Measurements from ENCODE around the gene AGBL4.

The AGBL4 gene

DNA sequence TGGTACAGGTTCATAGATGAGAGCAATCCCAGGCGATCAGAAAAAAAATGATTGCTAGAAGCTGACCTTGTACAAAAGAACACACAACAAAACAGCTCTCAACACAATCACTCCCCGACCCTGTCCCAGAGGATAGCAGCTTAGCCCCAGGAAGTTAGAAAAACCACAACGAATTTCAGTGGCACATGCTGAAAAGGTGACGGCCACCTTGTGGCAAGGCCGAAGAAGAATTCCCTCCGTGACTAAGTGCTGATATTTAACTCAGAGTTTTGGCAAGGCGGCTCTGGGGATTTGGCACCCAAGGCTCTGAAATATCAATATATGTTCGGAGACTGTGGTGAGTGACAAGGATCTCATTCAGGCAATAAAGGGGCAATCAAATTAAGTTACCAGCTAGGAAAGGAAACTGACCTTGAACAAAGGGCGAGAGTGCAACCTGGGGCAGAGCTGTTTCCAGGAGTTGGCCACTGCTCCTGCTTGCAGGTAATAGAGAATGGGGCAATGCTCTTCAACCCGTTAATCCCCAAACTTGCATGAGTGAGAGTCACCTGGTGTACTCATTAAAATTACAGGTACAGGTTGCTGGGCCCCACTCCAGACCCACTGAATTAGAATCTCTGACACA, 1343.2 kb downstream of the AGBL4 start:
- H3K27ac ChIP-seq: no peak overlapping the region
- no peaks in the 10 kb centered on the region for H3K9me3 ChIP-seq (ENCODE audit: low read depth, low read length)
- H3K36me3 ChIP-seq (ENCODE audit: insufficient read depth, low read length): no peaks in the 10 kb centered on the region
- no peak overlapping the region for H3K9ac ChIP-seq (ENCODE audit: insufficient read length)
- TF ChIP-seq EZH2 (IDR thresholded peaks at IDR 0.05) (no peak), POLR2AphosphoS5 (IDR thresholded peaks at IDR 0.05; ENCODE audit: borderline replicate concordance, low read depth, low read length) (no peak), FOXP2 (optimal IDR thresholded peaks at IDR 0.05; ENCODE audit: control extremely low read depth, extremely low read length, insufficient read depth) (no peak)
- no peak for DNase-seq (ENCODE audit: low read depth, low spot score)
- H3K4me3 ChIP-seq: no peak overlapping the region

- H3K9ac ChIP-seq (ENCODE audit: insufficient read length): no peak overlapping the region
- TF ChIP-seq EZH2 (IDR thresholded peaks at IDR 0.05) (no peak), POLR2AphosphoS5 (IDR thresholded peaks at IDR 0.05; ENCODE audit: borderline replicate concordance, low read depth, low read length) (no peak), FOXP2 (optimal IDR thresholded peaks at IDR 0.05; ENCODE audit: control extremely low read depth, extremely low read length, insufficient read depth) (no peak)
- DNase-seq (ENCODE audit: low read depth, low spot score): no peak
- H3K27ac ChIP-seq: no peak overlapping the region
- no peaks in the 10 kb centered on the region for H3K36me3 ChIP-seq (ENCODE audit: insufficient read depth, low read length)
- no peak overlapping the region for H3K4me3 ChIP-seq
- H3K9me3 ChIP-seq (ENCODE audit: low read depth, low read length): no peaks in the 10 kb centered on the region
These were observed 1343.9 kb downstream of the AGBL4 start for GRCh38 chr1:48679859-48680258.

DNA sequence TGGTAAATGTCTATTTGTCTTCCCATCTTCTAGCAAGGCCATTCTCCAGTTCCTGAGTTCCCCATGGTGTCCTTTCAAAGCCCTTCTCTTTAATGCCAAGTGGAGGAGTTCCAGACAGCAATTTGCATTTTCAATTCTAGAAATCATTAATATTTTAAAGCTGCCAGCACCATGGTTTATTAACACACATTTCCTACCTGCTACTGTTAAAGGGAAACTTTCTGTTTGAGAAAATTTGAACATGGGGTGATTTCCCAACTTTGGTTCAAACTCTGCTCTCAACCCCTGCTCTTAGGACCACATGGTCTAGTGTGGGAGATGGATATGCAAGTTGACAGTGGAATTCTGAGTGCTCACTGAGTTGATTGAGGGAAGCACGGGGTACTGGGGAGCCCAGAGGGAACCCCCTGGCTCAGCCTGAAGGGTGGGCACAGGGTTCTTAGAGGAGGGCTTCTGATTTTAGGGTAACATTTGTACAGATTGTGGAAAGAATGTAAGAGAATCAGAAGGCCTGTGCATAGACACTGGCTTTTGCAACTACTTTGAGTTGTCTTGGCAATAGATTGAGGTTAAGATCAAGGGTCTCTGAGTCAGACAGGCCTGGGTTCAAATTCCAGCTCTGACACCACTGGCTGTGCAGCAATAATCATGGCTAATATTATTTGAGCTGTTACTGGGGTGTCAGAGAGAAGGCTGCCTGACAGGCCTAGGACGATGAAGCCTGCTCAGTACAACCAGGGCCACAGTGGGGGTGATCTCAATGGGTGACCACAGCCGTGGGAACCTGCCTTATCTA, 1344.8 kb downstream of the AGBL4 start:
- H3K4me3 ChIP-seq: no peak overlapping the region
- H3K27ac ChIP-seq: no peak overlapping the region
- H3K9me3 ChIP-seq (ENCODE audit: low read depth, low read length): no peaks in the 10 kb centered on the region
- TF ChIP-seq FOXP2 (optimal IDR thresholded peaks at IDR 0.05; ENCODE audit: control extremely low read depth, extremely low read length, insufficient read depth): no peak
- no peak for TF ChIP-seq POLR2AphosphoS5 (IDR thresholded peaks at IDR 0.05; ENCODE audit: borderline replicate concordance, low read depth, low read length)
- no peak for TF ChIP-seq EZH2 (IDR thresholded peaks at IDR 0.05)
- no peaks in the 10 kb centered on the region for H3K36me3 ChIP-seq (ENCODE audit: insufficient read depth, low read length)
- H3K9ac ChIP-seq (ENCODE audit: insufficient read length): no peak overlapping the region
- DNase-seq (ENCODE audit: low read depth, low spot score): no peak

- no peak for DNase-seq (ENCODE audit: low read depth, low spot score)
- TF ChIP-seq POLR2AphosphoS5 (IDR thresholded peaks at IDR 0.05; ENCODE audit: borderline replicate concordance, low read depth, low read length): no peak
- no peak for TF ChIP-seq EZH2 (IDR thresholded peaks at IDR 0.05)
- no peak for TF ChIP-seq FOXP2 (optimal IDR thresholded peaks at IDR 0.05; ENCODE audit: control extremely low read depth, extremely low read length, insufficient read depth)
- no peak overlapping the region for H3K4me3 ChIP-seq
These were observed 1346.2 kb downstream of the AGBL4 start for GRCh38 chr1:48677306-48678287.

GRCh38 chr1:48676822-48677221, 1346.9 kb downstream of the AGBL4 start:
- no peak for DNase-seq (ENCODE audit: low read depth, low spot score)
- TF ChIP-seq EZH2 (IDR thresholded peaks at IDR 0.05) (no peak), FOXP2 (optimal IDR thresholded peaks at IDR 0.05; ENCODE audit: control extremely low read depth, extremely low read length, insufficient read depth) (no peak), POLR2AphosphoS5 (IDR thresholded peaks at IDR 0.05; ENCODE audit: borderline replicate concordance, low read depth, low read length) (no peak)
- Histone ChIP-seq H3K27ac (no peak overlapping the region), H3K4me3 (no peak overlapping the region), H3K36me3 (ENCODE audit: insufficient read depth, low read length) (no peaks in the 10 kb centered on the region), H3K9me3 (ENCODE audit: low read depth, low read length) (no peaks in the 10 kb centered on the region), H3K9ac (ENCODE audit: insufficient read length) (no peak overlapping the region)

More at GRCh38 chr1:48677306-48678287, 1346.2 kb downstream of the AGBL4 start:
- H3K9me3 ChIP-seq (ENCODE audit: low read depth, low read length): no peaks in the 10 kb centered on the region
- H3K9ac ChIP-seq (ENCODE audit: insufficient read length): no peak overlapping the region
- H3K36me3 ChIP-seq (ENCODE audit: insufficient read depth, low read length): no peaks in the 10 kb centered on the region
- H3K27ac ChIP-seq: no peak overlapping the region

GRCh38 chr1:48676376-48676775, 1347.4 kb downstream of the AGBL4 start:
- no peak overlapping the region for H3K4me3 ChIP-seq
- TF ChIP-seq POLR2AphosphoS5 (IDR thresholded peaks at IDR 0.05; ENCODE audit: borderline replicate concordance, low read depth, low read length): no peak
- no peak for TF ChIP-seq EZH2 (IDR thresholded peaks at IDR 0.05)
- TF ChIP-seq FOXP2 (optimal IDR thresholded peaks at IDR 0.05; ENCODE audit: control extremely low read depth, extremely low read length, insufficient read depth): no peak
- no peak overlapping the region for H3K27ac ChIP-seq
- no peak overlapping the region for H3K9ac ChIP-seq (ENCODE audit: insufficient read length)
- H3K36me3 ChIP-seq (ENCODE audit: insufficient read depth, low read length): no peaks in the 10 kb centered on the region
- H3K9me3 ChIP-seq (ENCODE audit: low read depth, low read length): no peaks in the 10 kb centered on the region
- no peak for DNase-seq (ENCODE audit: low read depth, low spot score)

DNA sequence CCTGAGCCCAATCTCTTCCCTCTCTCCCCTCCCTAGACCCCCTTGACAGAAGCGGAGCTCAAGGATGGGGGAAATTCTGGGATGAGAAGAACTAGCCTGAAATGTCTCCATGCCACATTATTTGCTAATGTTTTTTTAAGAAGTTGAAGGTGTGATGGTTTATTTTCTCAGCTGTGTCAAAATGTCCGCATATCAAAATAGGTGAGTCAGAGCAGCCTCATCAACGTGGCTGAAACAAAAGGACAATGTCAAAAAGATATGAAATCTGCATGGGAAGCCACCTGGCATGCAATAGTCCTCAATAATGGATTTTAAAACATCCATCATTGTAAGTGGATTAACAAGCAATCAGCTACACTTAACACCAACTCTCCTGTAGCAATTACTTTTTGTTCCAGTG, 1348.5 kb downstream of the AGBL4 start:
- Histone ChIP-seq H3K27ac (no peak overlapping the region), H3K9me3 (ENCODE audit: low read depth, low read length) (no peaks in the 10 kb centered on the region), H3K36me3 (ENCODE audit: insufficient read depth, low read length) (no peaks in the 10 kb centered on the region), H3K9ac (ENCODE audit: insufficient read length) (no peak overlapping the region), H3K4me3 (no peak overlapping the region)
- no peak for TF ChIP-seq EZH2 (IDR thresholded peaks at IDR 0.05)
- no peak for TF ChIP-seq FOXP2 (optimal IDR thresholded peaks at IDR 0.05; ENCODE audit: control extremely low read depth, extremely low read length, insufficient read depth)
- no peak for DNase-seq (ENCODE audit: low read depth, low spot score)

- no peak for DNase-seq (ENCODE audit: low read depth, low spot score)
- H3K9ac ChIP-seq (ENCODE audit: insufficient read length): no peak overlapping the region
- H3K4me3 ChIP-seq: no peak overlapping the region
- H3K9me3 ChIP-seq (ENCODE audit: low read depth, low read length): no peaks in the 10 kb centered on the region
- no peaks in the 10 kb centered on the region for H3K36me3 ChIP-seq (ENCODE audit: insufficient read depth, low read length)
- H3K27ac ChIP-seq: no peak overlapping the region
- TF ChIP-seq EZH2 (IDR thresholded peaks at IDR 0.05): no peak
- no peak for TF ChIP-seq POLR2AphosphoS5 (IDR thresholded peaks at IDR 0.05; ENCODE audit: borderline replicate concordance, low read depth, low read length)
- TF ChIP-seq FOXP2 (optimal IDR thresholded peaks at IDR 0.05; ENCODE audit: control extremely low read depth, extremely low read length, insufficient read depth): no peak
These were observed 1349.1 kb downstream of the AGBL4 start for GRCh38 chr1:48674641-48675040.

All from SK-N-MC (cell line).